Measurements from ENCODE around the gene ANTXR2.

DNA sequence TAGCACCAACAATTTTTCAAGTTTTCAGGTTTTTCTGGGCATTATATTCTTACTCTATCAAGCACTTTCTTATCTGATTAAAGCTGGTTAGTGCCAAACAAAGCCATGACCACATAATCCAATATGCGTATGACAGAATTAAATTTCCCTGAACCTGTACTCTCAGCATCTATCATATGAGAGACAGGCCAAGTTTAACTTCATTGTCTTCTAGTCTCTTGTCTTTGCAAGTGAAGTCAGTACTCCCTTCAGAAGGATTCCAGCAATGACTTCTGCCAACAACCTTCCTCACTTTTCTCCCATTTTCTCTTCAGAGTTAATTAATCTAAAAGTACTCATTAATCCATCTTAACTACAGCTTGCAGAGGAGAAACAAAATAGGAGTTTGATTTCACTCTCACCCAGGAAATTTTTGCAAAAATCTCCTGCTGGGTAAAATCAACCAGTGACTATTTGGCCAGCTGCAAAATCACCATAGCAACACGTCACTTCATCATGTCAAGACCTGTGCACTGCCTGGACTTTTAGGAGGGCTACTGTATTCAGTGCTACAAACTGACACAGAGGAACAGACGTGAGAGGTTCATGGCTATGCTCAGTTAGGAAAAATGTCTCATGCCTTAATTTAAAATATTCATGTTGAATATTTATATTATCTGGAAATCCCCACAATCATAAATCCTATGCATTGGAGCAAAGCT lies 208.4 kb downstream of the ANTXR2 start:
- TF ChIP-seq, protein P1, sequence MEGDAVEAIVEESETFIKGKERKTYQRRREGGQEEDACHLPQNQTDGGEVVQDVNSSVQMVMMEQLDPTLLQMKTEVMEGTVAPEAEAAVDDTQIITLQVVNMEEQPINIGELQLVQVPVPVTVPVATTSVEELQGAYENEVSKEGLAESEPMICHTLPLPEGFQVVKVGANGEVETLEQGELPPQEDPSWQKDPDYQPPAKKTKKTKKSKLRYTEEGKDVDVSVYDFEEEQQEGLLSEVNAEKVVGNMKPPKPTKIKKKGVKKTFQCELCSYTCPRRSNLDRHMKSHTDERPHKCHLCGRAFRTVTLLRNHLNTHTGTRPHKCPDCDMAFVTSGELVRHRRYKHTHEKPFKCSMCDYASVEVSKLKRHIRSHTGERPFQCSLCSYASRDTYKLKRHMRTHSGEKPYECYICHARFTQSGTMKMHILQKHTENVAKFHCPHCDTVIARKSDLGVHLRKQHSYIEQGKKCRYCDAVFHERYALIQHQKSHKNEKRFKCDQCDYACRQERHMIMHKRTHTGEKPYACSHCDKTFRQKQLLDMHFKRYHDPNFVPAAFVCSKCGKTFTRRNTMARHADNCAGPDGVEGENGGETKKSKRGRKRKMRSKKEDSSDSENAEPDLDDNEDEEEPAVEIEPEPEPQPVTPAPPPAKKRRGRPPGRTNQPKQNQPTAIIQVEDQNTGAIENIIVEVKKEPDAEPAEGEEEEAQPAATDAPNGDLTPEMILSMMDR (IDR thresholded peaks at IDR 0.05) = no peak
- no peak for TF ChIP-seq POLR2A (IDR thresholded peaks at IDR 0.05)
- TF ChIP-seq EP300 (IDR thresholded peaks at IDR 0.05) = no peak
